Fibroblast of the aortic adventitia (primary cell): Measurements from ENCODE around the gene ABHD17A. TPM values are rescaled to one million over a fixed set of nuclear protein-coding genes. Genes with fewer than 3 reads are reported as not detected.

Experiments used
- DNase-seq: peaks from one replicate; pipeline ENCODE4 v3.0.0-alpha.2; 2010; ENCODE audit warnings: low read depth
- H3K4me3 ChIP-seq: 2 replicates; pipeline ENCODE4 v1.5.1; 2011; ENCODE audit warnings: low read depth, mild to moderate bottlenecking, control low read depth, low read length, moderate library complexity
- total RNA-seq: library from RNA; depleted of rRNA; stranded (reverse); fragments of >200 nt; gene quantifications from 2 replicates; pipeline ENCODE4 v1.2.3, GENCODE V29; 2012; ENCODE audit warnings: low replicate concordance
- TF ChIP-seq, protein P1 (sequence below): IDR thresholded peaks from 2 replicates; pipeline ENCODE4 v1.5.1; 2011; ENCODE audit warnings: mild to moderate bottlenecking, low read length, control low read depth, inconsistent platforms; ENCODE audit not compliant: insufficient read depth

ABHD17A gene
- total RNA-seq, 1 donor, result 48.0 TPM

DNA sequence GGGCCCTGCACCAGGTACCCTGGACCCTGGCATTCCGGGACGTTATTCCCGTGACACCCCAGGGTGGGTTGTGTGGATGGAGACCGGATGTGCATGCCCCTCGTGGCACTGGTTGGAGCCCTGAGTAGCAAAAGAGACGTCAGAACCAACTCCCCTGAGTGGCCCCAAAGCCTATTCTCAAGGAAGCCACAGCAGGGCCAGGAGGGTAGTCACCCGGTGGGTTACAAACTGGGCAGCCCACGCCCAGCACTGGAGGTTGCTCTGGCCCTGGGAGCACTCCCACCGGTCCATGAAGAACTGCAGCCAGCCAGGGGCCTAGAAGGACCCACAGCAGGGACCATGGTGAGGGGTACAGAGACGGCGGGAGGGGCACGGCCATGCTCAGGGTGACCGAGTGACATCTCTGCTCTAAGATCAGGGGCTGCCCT is 29.5 kb downstream of the ABHD17A start:
- TF ChIP-seq, protein P1, sequence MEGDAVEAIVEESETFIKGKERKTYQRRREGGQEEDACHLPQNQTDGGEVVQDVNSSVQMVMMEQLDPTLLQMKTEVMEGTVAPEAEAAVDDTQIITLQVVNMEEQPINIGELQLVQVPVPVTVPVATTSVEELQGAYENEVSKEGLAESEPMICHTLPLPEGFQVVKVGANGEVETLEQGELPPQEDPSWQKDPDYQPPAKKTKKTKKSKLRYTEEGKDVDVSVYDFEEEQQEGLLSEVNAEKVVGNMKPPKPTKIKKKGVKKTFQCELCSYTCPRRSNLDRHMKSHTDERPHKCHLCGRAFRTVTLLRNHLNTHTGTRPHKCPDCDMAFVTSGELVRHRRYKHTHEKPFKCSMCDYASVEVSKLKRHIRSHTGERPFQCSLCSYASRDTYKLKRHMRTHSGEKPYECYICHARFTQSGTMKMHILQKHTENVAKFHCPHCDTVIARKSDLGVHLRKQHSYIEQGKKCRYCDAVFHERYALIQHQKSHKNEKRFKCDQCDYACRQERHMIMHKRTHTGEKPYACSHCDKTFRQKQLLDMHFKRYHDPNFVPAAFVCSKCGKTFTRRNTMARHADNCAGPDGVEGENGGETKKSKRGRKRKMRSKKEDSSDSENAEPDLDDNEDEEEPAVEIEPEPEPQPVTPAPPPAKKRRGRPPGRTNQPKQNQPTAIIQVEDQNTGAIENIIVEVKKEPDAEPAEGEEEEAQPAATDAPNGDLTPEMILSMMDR, result no peak
- peak overlapping the region; percentile 60 for H3K4me3 ChIP-seq
- DNase-seq, result peak; percentile 37

DNA sequence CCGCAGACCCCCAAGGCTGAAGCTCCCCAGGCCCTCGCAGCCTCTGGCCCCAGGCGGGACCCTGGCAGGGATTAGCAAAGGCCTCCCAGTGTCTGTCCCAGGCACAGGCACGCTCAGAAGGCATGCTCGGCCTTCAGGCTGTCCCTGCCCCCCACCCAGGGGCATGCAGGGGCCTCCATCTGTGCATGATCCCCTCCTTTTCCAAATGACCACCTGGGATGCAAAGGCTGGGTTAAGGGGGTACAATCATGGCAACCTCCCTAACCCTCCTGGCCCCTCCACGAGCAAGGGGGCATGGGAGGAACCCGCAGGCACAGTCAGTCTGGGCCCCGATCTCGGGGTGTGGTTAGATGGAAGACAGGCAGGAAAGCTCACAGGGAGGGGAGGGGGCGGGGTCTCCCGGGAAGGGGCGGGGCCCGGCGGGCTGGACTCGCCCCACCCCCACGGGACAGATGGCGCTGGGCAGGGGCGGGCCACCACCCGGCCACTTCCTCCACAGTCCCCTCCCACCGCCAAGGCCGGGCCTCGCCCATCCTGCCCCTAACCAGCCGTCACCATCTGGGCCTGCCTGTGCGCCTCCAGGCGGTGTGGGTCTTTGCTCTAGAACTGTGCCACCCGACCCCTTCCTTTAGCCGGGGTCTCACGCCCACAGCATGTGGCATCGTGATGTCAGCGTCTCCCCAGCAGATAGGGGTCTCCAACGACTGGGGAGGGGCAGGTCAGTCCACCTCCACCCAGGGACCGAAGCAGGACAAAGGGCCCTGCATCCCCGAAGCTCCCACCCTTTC is 30.1 kb downstream of the ABHD17A start:
- peak; percentile 85 for DNase-seq
- H3K4me3 ChIP-seq, result peak overlapping the region; percentile 60
- TF ChIP-seq, protein P1, result no peak

DNA sequence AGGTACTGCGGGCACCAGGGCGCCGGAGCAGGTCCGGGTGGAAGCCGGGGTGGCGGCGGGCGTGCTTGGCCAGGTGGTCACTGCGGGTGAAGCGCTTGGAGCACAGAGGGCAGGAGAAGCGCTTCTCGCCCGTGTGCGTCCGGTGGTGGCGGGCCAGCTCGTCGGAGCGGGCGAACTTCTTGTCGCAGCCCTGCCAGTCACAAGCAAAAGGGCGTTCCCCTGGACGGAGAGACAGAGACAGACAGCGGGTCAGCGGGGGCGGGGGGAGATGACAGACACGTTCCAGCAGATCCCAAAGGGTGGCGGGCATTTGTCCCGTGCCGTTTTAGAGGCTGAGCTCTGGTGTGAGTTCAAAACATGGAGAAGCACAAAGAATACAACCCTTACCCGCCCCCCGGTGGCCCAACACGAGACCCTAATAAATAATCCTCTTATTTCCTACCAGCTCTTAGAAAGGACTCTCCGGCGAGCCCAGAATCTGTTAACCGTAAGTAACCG is 30.7 kb downstream of the ABHD17A start:
- no peak for DNase-seq
- TF ChIP-seq, protein P1, result no peak
- H3K4me3 ChIP-seq, result peak overlapping the region; percentile 48

DNA sequence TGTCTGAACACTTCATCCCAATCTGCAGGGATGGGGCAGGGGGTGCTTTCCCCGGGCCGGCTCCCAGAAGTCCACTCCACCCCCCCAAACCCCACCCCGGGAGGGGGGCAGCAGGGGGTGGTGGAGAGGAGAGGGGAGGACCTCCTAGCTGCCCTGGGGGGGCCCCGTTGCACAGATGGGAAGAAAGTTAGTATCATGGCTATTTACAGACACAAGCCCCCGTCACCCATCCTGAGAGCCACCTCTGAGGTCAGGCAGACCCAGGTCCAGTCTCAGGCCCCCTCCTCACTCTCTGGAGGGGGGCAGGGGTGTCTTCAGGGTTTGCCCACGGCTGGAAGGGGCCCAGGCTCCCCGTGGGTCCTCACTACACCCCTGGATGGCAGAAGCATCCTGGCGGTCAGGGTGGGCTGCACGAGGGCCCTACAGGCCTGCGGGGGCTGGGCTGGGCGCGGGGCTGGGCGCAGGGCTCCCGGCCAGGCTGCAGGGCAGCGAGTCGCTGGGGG is 31.2 kb downstream of the ABHD17A start:
- TF ChIP-seq, protein P1, result no peak
- no peak overlapping the region for H3K4me3 ChIP-seq
- DNase-seq, result no peak

DNA sequence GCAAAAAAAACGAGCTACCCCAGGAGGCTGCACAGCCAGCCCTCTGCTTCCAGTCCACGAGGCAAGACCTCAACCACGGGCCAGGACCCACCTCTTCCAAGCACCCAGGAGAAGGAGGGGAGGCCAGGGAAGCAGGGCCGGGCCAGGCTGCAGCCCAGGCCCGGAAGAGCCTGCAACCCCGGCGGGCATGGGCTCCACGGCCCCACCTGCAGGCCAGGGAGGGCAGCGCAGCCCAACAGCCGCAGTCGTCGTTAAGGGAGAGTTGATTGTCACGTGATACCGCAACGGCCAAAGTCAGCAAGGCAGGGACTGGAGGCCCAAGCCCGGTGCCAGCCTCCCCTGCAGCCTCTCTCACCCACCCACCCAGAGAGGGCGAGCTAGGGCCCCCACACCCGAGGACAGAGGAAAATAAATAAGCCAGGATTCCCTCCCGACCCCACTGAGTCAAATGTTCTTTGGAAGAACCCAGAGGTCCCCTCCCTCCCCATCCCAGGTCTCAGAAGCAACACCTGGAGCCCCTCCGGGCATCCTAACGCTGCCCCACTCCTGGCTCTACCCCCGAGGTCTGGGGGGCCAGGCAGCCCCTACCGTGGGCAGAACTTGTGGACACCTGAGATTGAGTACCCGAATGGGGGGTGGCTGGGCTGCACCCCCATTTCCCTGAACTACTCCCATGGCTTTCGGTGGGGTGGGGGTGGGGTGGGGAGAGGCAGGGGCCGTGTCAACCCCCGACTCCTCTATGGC is 31.8 kb downstream of the ABHD17A start:
- TF ChIP-seq, protein P1, result peak; percentile 96
- peak; percentile 74 for DNase-seq
- H3K4me3 ChIP-seq, result no peak overlapping the region

DNA sequence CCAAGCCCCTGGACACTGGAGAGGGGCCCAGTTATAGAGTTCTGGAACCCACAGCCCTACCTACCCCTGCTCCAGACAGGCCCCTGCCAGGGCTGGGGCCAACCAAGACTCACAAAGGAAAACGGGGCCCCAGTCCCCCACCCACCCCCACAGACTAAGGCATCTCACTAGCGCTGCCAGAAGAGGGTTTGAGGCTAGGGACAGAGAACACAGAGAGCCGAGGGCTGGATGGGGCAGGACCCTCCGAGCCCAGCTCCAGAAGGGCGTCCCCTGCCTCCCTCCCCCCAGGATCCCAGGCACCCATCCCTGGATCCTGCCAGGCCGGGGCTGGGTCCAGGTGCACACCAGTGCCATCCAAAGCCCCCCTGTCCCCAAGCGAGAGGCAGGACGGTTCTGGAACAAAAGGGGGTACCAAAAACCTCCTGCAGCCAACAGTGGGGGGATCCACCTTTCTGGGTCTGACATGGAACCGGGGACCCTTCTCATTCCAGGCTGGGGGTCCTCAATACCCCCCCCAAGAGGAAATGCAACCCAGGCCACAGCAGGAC is 32.6 kb downstream of the ABHD17A start:
- DNase-seq, result no peak
- no peak overlapping the region for H3K4me3 ChIP-seq
- TF ChIP-seq, protein P1, result no peak
